Endothelial cell of umbilical vein (primary cell): ENCODE data around the gene BMP2. TPM values are rescaled to one million over a fixed set of nuclear protein-coding genes. Genes with fewer than 3 reads are reported as not detected.

ENCODE experiments used
- BruUV-seq: library from RNA; stranded (reverse); fragments of 400-500 nt; replicated peaks from 2 replicates; lab custom pipeline; 2021; lab: Mats Ljungman, UMichigan
- CTCF ChIA-PET: fragments of 300-600, 350-600 bp; sonication (Branson Sonifier 250); formaldehyde crosslinking; loops from one replicate; lab custom pipeline; 2021; ENCODE audit warnings: antibody characterized with exemption, inconsistent platforms; lab: Charles Lee
- POLR2A ChIA-PET: fragments of 300-600, 350-600 bp; sonication (Branson Sonifier 250); formaldehyde crosslinking; loops from one replicate; lab custom pipeline; 2021; ENCODE audit warnings: antibody characterized with exemption, inconsistent platforms; lab: Charles Lee
- DNase-seq: peaks from one replicate; pipeline ENCODE4 v3.0.0-alpha.2; 2011; ENCODE audit warnings: low read depth, low spot score
- FAIRE-seq: peaks from 2 replicates; lab custom pipeline; 2011; peaks lifted over from hg19 to GRCh38; lab: Jason Lieb, UNC
- H2AFZ ChIP-seq: 2 replicates; pipeline ENCODE4 v1.6.0; 2012; ENCODE audit warnings: low read depth, low read length, control low read depth, inconsistent platforms
- H3K27ac ChIP-seq: 2 replicates; pipeline ENCODE4 v1.5.1; 2011; ENCODE audit warnings: low read depth, mild to moderate bottlenecking, control low read depth, low read length, moderate library complexity; ENCODE audit not compliant: insufficient read depth
- H3K27me3 ChIP-seq, 2 experiments: 2 replicates each; pipeline versions ENCODE4 v1.6.0 to v1.6.1; 2011; ENCODE audit warnings: low read length in 2 of 2, mixed read lengths in 1 of 2; ENCODE audit not compliant: control insufficient read depth in 2 of 2, insufficient read depth in 2 of 2
- H3K36me3 ChIP-seq, 2 experiments: 2 replicates in 1 of 2; 3 replicates in 1 of 2; pipeline ENCODE4 v1.5.1; 2011; ENCODE audit warnings: low read length in 2 of 2, mild to moderate bottlenecking in 1 of 2, moderate library complexity in 1 of 2; ENCODE audit not compliant: control insufficient read depth in 2 of 2, insufficient read depth in 2 of 2; ENCODE audit errors: extremely low read depth in 1 of 2
- H3K4me1 ChIP-seq: 3 replicates; pipeline ENCODE4 v1.5.1; 2011; ENCODE audit warnings: mild to moderate bottlenecking, low read length; ENCODE audit not compliant: control insufficient read depth, insufficient read depth; ENCODE audit errors: extremely low read depth
- H3K4me2 ChIP-seq: 2 replicates; pipeline ENCODE4 v1.6.1; 2011; ENCODE audit warnings: low read length, control low read depth, mixed read lengths; ENCODE audit not compliant: insufficient read depth
- H3K4me3 ChIP-seq, 3 experiments: fragments of 200-600 bp in 1 of 3; sonication (generic), shearing (Covaris generic) in 1 of 3; replicated peaks in 1 of 3; 2 replicates each; pipeline ENCODE4 v1.5.1; 2011 to 2016; ENCODE audit warnings: control low read depth in 3 of 3, low read length in 3 of 3, mild to moderate bottlenecking in 2 of 3, inconsistent platforms in 1 of 3, low read depth in 1 of 3, moderate library complexity in 1 of 3; ENCODE audit not compliant: insufficient read depth in 1 of 3
- H3K79me2 ChIP-seq: 2 replicates; pipeline ENCODE4 v1.6.0; 2012; ENCODE audit warnings: low read length, inconsistent platforms; ENCODE audit not compliant: control insufficient read depth, insufficient read depth
- H3K9ac ChIP-seq: replicated peaks from 2 replicates; pipeline ENCODE3; 2011; ENCODE audit warnings: low read length, control low read depth; ENCODE audit not compliant: insufficient read depth; ENCODE audit errors: extremely low read depth
- H3K9me1 ChIP-seq: replicated peaks from 3 replicates; pipeline ENCODE4 v1.6.0; 2011; ENCODE audit warnings: mild to moderate bottlenecking, low read length; ENCODE audit not compliant: control insufficient read depth, insufficient read depth; ENCODE audit errors: extremely low read depth
- H3K9me3 ChIP-seq: replicated peaks from 2 replicates; pipeline ENCODE4 v1.5.1; 2012; ENCODE audit warnings: low read length, inconsistent platforms; ENCODE audit not compliant: control insufficient read depth, insufficient read depth
- H4K20me1 ChIP-seq: replicated peaks from 2 replicates; pipeline ENCODE3; 2011; ENCODE audit warnings: mild to moderate bottlenecking, low read length; ENCODE audit not compliant: control insufficient read depth, insufficient read depth; ENCODE audit errors: extremely low read depth
- EZH2 ChIP-seq: IDR thresholded peaks from 2 replicates; pipeline ENCODE4 v1.6.1; 2012; ENCODE audit warnings: borderline replicate concordance, low read depth, mild to moderate bottlenecking, moderate library complexity, low read length, inconsistent platforms; ENCODE audit not compliant: severe bottlenecking
- FOS ChIP-seq: IDR thresholded peaks from 2 replicates; pipeline ENCODE4 v1.6.1; 2011; ENCODE audit warnings: mild to moderate bottlenecking, low read length, moderate library complexity, borderline replicate concordance; ENCODE audit not compliant: insufficient read depth
- GATA2 ChIP-seq: IDR thresholded peaks from 2 replicates; pipeline ENCODE4 v1.7.0; 2011; ENCODE audit warnings: low read depth, mild to moderate bottlenecking, moderate library complexity, mixed read lengths, low read length; ENCODE audit not compliant: insufficient read length, insufficient read depth
- JUN ChIP-seq: IDR thresholded peaks from 2 replicates; pipeline ENCODE4 v1.6.1; 2011; ENCODE audit warnings: borderline replicate concordance, low read depth; ENCODE audit not compliant: insufficient read length, insufficient read depth
- MYC ChIP-seq: IDR thresholded peaks from one replicate; pipeline ENCODE4 v1.6.1; 2011; ENCODE audit warnings: mild to moderate bottlenecking, low read depth, low read length
- POLR2A ChIP-seq: IDR thresholded peaks from 2 replicates; pipeline ENCODE4 v1.6.1; 2012; ENCODE audit warnings: low read depth, mild to moderate bottlenecking, control low read depth, low read length
- POLR2AphosphoS5 ChIP-seq: IDR thresholded peaks from 2 replicates; pipeline ENCODE4 v1.6.1; 2012; ENCODE audit warnings: low read depth, mild to moderate bottlenecking, control low read depth, low read length, moderate library complexity; ENCODE audit not compliant: insufficient read depth
- dilution Hi-C: fragments of 300-500 bp; cut with MboI; formaldehyde crosslinking; loops from one replicate; pipeline ENCODE4 v1.15.0; 2019; ENCODE audit warnings: low sequenced_read_pairs; ENCODE audit not compliant: extremely low pct_ligation_motif_present
- intact Hi-C: fragments of 100-400 bp; cut with micrococcal nuclease; formaldehyde crosslinking; loops from one replicate; pipeline ENCODE4 v1.10.0; 2022
- polyA plus RNA-seq, 4 experiments: library from polyadenylated mRNA; depleted of rRNA in 3 of 4; stranded (reverse) in 3 of 4; unstranded in 1 of 4; fragments of >200 nt; gene quantifications; 2 replicates each; pipeline versions ENCODE4 v1.2.1 to v1.2.3, GENCODE V29; 2011 to 2012; ENCODE audit warnings: missing spikeins in 1 of 4
- total RNA-seq: library from RNA; stranded (reverse); gene quantifications from 2 replicates; pipeline ENCODE4 v1.2.3, GENCODE V29; 2021
- TF ChIP-seq, protein P1 (sequence below), 2 donors: IDR thresholded peaks; 1 replicate in 1 of 2; 2 replicates in 1 of 2; pipeline ENCODE4 v1.5.1; 2011; ENCODE audit warnings: low read length in 2 of 2, mild to moderate bottlenecking in 2 of 2, moderate library complexity in 2 of 2, control low read depth in 1 of 2, inconsistent platforms in 1 of 2, low read depth in 1 of 2; ENCODE audit not compliant: insufficient read depth in 1 of 2; ENCODE audit errors: extremely low read depth in 1 of 2
- TF ChIP-seq, protein P2 (sequence below): IDR thresholded peaks from 2 replicates; pipeline ENCODE4 v1.6.1; 2011; ENCODE audit not compliant: insufficient read depth, insufficient read length

BMP2 gene
- total and polyA plus RNA-seq, 2 donors (not counting 3 experiments of a cell fraction or from before 2014, with no cell fraction given) = 7.1 to 15.7 TPM

DNA sequence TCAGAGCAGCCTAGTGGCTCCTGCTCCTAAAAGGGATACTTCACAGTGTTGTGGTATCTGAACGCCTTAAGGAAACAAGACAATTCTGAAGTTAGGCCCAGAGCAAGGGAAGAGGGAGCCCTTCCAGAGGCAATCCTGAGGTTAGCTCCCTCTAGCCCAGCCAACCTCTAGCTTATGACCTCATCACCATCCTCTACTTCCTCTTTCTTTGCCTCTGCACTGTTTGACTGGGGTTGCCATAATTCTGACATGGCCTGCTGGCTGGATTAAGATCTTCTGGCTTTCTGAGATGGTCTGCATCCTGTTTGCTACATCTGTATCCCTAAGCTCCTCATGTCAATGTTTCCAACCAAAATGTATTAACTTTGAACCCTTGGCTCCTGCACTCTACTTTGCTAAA is 23.3 kb upstream of the BMP2 start:
- Histone ChIP-seq H2AFZ (no peak overlapping the region), H3K4me1 (peaks cover 6% of the 10 kb centered on the region), H3K4me3 (no peak overlapping the region), H4K20me1 (no peaks in the 10 kb centered on the region), H3K9me3 (no peaks in the 10 kb centered on the region), H3K9me1 (no peaks in the 10 kb centered on the region), H3K9ac (no peak overlapping the region), H3K27ac (no peak overlapping the region), H3K4me2 (no peak overlapping the region), H3K27me3 (peaks cover 5 to 6% of the 10 kb centered on the region in 2 experiments), H3K79me2 (no peaks in the 10 kb centered on the region), H3K36me3 (no peaks in the 10 kb centered on the region)
- ChIA-PET POLR2A (no interaction called here), CTCF (interaction anchor here (1.2 to 1.4 kb wide), 2 partner anchors 8 to 21 kb away, joined by 3 to 4 read pairs; no protein-coding TSS in a partner anchor)
- intact Hi-C loops (no loop called here), dilution Hi-C loops (no loop called here)
- BruUV-seq = no TSS peak
- TF ChIP-seq POLR2A = no peak
- TF ChIP-seq JUN = no peak
- TF ChIP-seq POLR2AphosphoS5 = no peak
- TF ChIP-seq EZH2 = no peak
- no peak for TF ChIP-seq MYC
- TF ChIP-seq, protein P1, sequence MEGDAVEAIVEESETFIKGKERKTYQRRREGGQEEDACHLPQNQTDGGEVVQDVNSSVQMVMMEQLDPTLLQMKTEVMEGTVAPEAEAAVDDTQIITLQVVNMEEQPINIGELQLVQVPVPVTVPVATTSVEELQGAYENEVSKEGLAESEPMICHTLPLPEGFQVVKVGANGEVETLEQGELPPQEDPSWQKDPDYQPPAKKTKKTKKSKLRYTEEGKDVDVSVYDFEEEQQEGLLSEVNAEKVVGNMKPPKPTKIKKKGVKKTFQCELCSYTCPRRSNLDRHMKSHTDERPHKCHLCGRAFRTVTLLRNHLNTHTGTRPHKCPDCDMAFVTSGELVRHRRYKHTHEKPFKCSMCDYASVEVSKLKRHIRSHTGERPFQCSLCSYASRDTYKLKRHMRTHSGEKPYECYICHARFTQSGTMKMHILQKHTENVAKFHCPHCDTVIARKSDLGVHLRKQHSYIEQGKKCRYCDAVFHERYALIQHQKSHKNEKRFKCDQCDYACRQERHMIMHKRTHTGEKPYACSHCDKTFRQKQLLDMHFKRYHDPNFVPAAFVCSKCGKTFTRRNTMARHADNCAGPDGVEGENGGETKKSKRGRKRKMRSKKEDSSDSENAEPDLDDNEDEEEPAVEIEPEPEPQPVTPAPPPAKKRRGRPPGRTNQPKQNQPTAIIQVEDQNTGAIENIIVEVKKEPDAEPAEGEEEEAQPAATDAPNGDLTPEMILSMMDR (IDR thresholded peaks at IDR 0.05; ENCODE audit: extremely low read depth in 1 of 2, insufficient read depth in 1 of 2, low read depth in 1 of 2, low read length in 2 of 2) = no peak
- TF ChIP-seq, protein P2, sequence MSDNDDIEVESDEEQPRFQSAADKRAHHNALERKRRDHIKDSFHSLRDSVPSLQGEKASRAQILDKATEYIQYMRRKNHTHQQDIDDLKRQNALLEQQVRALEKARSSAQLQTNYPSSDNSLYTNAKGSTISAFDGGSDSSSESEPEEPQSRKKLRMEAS = no peak
- no peak for TF ChIP-seq GATA2
- TF ChIP-seq FOS = no peak
- FAIRE-seq (no peak), DNase-seq (no peak)
